ENCODE results near the gene ONECUT1. TPM values are rescaled to one million over a fixed set of nuclear protein-coding genes. Genes with fewer than 3 reads are reported as not detected.

ONECUT1 gene
- total and polyA plus RNA-seq, 2 of the 8 experiments (the other 6 are each of a cell fraction or from before 2014, with no cell fraction given): 0.65 to 6.4 TPM

DNA sequence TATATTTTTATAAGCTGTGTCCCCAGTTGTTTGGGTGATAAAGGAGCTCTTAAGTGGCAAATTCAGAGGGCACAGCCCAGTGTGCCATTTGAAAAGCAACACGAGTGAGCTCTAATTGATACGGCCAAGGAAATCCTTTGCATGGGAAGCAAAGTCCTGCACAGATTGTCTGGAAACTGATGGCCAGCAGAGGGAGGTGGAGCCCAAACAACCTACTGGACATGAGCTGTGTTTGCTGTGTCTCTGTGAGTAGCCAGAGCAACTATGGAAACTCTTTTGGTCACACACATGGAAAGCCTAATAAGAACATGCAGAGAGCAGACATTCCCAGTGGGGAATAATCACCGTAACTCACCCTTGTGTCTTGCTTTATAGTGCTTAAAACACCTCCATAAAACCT lies 24.4 kb downstream of the ONECUT1 start:
- no peak overlapping the region for H2BK120ac ChIP-seq (replicated peaks; ENCODE audit: low read depth, low read length)
- H4K20me1 ChIP-seq (replicated peaks in 1 of 2; ENCODE audit: control insufficient read depth in 1 of 2, insufficient read depth in 2 of 2, low read length in 2 of 2): no peaks in the 10 kb centered on the region
- H4K91ac ChIP-seq (replicated peaks; ENCODE audit: insufficient read length, low read length): no peak overlapping the region
- H3K4me3 ChIP-seq (ENCODE audit: extremely low read depth in 1 of 4, insufficient read depth in 2 of 4, low read depth in 3 of 4, low read length in 4 of 4): no peak overlapping the region
- DNase-seq (ENCODE audit: low read depth in 1 of 2, low spot score in 2 of 2): no peak
- H2BK20ac ChIP-seq (ENCODE audit: low read length): peak overlapping the region; percentile 37; the same call in 1 of the 2 replicates
- no peaks in the 10 kb centered on the region for H3K9me3 ChIP-seq (ENCODE audit: insufficient read depth in 2 of 2, low read depth in 1 of 2, low read length in 1 of 2)
- no peak overlapping the region for H3K23ac ChIP-seq (ENCODE audit: insufficient read length)
- H3K18ac ChIP-seq (ENCODE audit: extremely low read depth, low read length): no peak overlapping the region
- H2BK12ac ChIP-seq (ENCODE audit: low read depth, low read length): no peak overlapping the region
- H3K27me3 ChIP-seq (replicated peaks in 1 of 4; ENCODE audit: control insufficient read depth in 3 of 4, extremely low read depth in 1 of 4, insufficient read depth in 3 of 4, low read length in 3 of 4): no peaks in the 10 kb centered on the region; a peak in 1 of 7 replicates
- FAIRE-seq: peak; percentile 76
- no peaks in the 10 kb centered on the region for H3K36me3 ChIP-seq (ENCODE audit: control insufficient read depth in 2 of 4, insufficient read depth in 4 of 4, low read length in 3 of 4)
- no peak overlapping the region for H2BK5ac ChIP-seq (ENCODE audit: low read depth, low read length)
- TF ChIP-seq CTCF (IDR thresholded peaks at IDR 0.05; ENCODE audit: control extremely low read depth in 1 of 3, insufficient read depth in 1 of 3, low read depth in 1 of 3, low read length in 3 of 3) (peak; percentile 16 to 59 (median 48); a peak in 3 of 4 replicates), EP300 (IDR thresholded peaks at IDR 0.05; ENCODE audit: borderline replicate concordance in 1 of 2, low read depth in 2 of 2, low read length in 2 of 2) (no peak), RAD21 (IDR thresholded peaks at IDR 0.05 in 1 of 2, conservative IDR thresholded peaks at IDR 0.05 in 1 of 2; ENCODE audit: low read depth in 2 of 2, low read length in 2 of 2) (peak; percentile 62 to 70)
- no peaks in the 10 kb centered on the region; a peak in 1 of 7 replicates for H3K4me1 ChIP-seq (replicated peaks in 1 of 4; ENCODE audit: control insufficient read depth in 3 of 4, insufficient read depth in 4 of 4, low read length in 3 of 4)
- no peak overlapping the region for H2AK5ac ChIP-seq (ENCODE audit: low read depth, low read length)
- no peaks in the 10 kb centered on the region for H3K79me2 ChIP-seq (ENCODE audit: control insufficient read depth in 1 of 2, insufficient read depth in 2 of 2, low read length in 2 of 2)
- 64% methylated on average over 3 of the region's 3 CpGs; no CpG with 5 or more reads in 1 of the 2 experiments for WGBS, 2 experiments (ENCODE audit: extremely low coverage in 1 of 2, insufficient coverage in 1 of 2, insufficient read length in 1 of 2, insufficient replicate concordance in 2 of 2, low coverage in 1 of 2, low lambda C conversion rate in 2 of 2, missing lambda C conversion rate in 1 of 2)
- ChIA-PET CTCF (ENCODE audit: partially characterized antibody) (interaction anchor here (0.8 to 4.0 kb wide), 22 partner anchors 8 to 837 kb away, joined by 3 to 35 read pairs (median 4); no protein-coding TSS in a partner anchor), POLR2A (ENCODE audit: partially characterized antibody) (interaction anchor here (1.2 kb wide), 2 partner anchors 8 to 9 kb away, joined by 3 read pairs; no protein-coding TSS in a partner anchor)
- no peak overlapping the region for H3K56ac ChIP-seq (replicated peaks; ENCODE audit: insufficient read length, low read depth, low read length)
- H2AFZ ChIP-seq (ENCODE audit: low read length): no peak overlapping the region
- H3K9ac ChIP-seq (replicated peaks in 1 of 4; ENCODE audit: extremely low read depth in 1 of 4, low read depth in 3 of 4, low read length in 3 of 4): no peak overlapping the region
- H4K5ac ChIP-seq (ENCODE audit: insufficient read length, low read depth, low read length): no peak overlapping the region
- no peak overlapping the region for H3K14ac ChIP-seq (ENCODE audit: insufficient read length)
- H2BK15ac ChIP-seq (ENCODE audit: low read length): no peak overlapping the region
- H4K8ac ChIP-seq (ENCODE audit: extremely low read depth, insufficient read depth, low read length): no peak overlapping the region
- H3K27ac ChIP-seq (ENCODE audit: low read depth, low read length): no peak overlapping the region
- H3K79me1 ChIP-seq (ENCODE audit: low read depth, low read length): no peaks in the 10 kb centered on the region
- no peaks in the 10 kb centered on the region; the same call in 1 of the 2 replicates for H3K23me2 ChIP-seq (ENCODE audit: low read depth, low read length)
- H3K4me2 ChIP-seq (ENCODE audit: insufficient read depth in 1 of 2, low read depth in 2 of 2, low read length in 2 of 2): no peak overlapping the region
- no peak overlapping the region for H3K4ac ChIP-seq (replicated peaks; ENCODE audit: insufficient read length, low read depth, low read length)
